HG02970 (cell line): Measurements from ENCODE around the gene OXT.
A peak's percentile ranks its signal among the peaks of the same experiment; 100 is the strongest.
"Not testable (repeated sequence)": the region's sequence is repeated elsewhere in the genome, so short reads cannot be mapped to it uniquely, and the experiment has no call there.

Experiments used
- ATAC-seq: cut with Tn5 transposase; IDR thresholded peaks from one replicate; pipeline ENCODE4 v1.9.1; 2021; ENCODE audit warnings: mild to moderate bottlenecking, moderate library complexity, moderate number of reproducible peaks; ENCODE audit not compliant: unreplicated experiment, low FRiP score

Gene OXT

DNA sequence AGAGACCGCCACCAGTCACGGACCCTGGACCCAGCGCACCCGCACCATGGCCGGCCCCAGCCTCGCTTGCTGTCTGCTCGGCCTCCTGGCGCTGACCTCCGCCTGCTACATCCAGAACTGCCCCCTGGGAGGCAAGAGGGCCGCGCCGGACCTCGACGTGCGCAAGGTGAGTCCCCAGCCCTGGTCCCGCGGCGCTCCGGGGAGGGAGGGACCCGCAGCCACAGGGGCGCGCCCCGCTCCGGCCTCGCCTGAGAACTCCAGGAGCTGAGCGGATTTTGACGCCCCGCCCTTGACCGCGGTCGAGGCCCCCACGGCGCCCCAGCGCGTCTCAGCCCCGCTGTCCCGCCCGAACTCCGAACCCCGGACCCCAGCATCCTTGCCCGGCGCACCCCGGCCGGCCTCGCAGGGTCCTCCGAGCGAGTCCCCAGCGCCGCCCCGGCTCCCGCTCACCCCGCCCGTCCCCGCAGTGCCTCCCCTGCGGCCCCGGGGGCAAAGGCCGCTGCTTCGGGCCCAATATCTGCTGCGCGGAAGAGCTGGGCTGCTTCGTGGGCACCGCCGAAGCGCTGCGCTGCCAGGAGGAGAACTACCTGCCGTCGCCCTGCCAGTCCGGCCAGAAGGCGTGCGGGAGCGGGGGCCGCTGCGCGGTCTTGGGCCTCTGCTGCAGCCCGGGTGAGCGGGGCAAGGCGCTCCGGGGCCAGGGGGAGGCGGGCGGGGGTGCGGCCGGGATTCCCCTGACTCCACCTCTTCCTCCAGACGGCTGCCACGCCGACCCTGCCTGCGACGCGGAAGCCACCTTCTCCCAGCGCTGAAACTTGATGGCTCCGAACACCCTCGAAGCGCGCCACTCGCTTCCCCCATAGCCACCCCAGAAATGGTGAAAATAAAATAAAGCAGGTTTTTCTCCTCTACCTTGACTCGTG lies at the start of gene OXT:
Gene OXT, plus strand, starts transcription at position 11 of the 920 bp plus-strand sequence. Its CDS starts 36 bp downstream, at position 47.
- no peak for ATAC-seq

DNA sequence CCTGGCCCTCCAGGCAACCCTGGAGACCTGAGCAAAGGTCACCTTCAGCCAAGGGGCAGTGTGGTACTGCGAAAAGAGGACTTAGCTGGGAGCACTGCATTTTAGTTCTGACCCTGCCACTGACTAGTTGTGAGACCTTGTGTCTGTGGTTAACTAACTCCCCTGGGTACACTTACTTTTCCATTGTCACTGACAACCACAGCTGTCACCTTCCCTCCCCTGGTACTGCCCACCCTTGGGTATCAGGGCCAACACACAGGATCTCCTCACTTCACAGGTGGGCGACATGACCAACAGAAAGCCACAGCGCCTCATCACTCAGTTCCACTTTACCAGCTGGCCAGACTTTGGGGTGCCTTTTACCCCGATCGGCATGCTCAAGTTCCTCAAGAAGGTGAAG lies 49.6 kb upstream of the OXT start:
- ATAC-seq, result no peak

DNA sequence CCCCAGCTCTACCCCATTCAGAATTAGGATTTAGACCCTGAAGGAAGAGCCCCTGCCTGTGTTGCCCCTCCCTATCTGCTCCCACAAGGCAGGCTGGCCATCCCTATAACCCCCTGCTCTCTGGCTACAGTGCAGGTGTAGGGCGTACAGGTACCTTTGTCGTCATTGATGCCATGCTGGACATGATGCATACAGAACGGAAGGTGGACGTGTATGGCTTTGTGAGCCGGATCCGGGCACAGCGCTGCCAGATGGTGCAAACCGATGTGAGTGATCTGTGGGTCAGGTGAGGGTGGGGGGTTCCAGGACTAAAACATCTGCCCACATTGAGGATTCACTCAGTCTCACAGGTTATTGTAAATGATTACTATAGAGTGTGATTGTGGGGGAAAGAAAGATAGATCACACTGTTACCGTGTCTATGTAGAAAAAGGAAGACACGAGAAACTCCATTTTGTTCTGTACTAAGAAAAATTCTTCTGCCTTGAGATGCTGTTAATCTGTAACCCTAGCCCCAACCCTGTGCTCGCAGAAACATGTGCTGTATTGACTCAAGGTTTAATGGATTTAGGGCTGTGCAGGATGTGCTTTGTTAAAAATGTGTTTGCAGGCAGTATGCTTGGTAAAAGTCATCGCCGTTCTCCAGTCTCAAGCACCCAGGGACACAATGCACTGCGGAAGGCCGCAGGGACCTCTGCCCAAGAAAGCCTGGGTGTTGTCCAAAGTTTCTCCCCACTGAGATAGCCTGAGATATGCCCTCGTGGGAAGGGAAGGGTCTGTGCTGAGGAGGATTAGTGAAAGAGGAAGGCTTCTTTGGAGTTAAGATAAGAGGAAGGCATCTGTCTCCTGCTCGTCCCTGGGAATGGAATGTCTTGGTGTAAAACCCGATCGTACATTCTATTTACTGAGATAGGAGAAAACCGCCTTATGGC lies 48.6 kb upstream of the OXT start:
- not testable (repeated sequence) for ATAC-seq

DNA sequence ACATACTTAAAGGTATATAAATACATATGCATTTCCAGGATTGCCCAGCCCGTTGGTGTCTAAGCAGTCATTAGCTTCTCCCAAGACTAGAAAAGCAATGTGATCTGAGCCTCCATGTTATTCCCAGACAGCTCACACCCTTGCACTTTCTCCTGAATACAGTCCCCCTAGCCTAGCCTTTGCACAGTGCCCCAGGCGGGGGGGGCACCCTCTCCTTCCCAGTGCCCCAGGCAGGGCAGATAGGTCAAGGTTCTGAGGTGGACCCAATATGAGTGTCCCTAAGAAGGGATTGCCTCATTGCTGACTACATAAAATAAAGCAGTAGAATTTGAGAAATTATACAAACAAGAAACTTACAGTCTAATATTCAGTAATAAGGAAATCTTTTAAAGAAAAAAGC lies 43.4 kb upstream of the OXT start:
- ATAC-seq, result no peak

DNA sequence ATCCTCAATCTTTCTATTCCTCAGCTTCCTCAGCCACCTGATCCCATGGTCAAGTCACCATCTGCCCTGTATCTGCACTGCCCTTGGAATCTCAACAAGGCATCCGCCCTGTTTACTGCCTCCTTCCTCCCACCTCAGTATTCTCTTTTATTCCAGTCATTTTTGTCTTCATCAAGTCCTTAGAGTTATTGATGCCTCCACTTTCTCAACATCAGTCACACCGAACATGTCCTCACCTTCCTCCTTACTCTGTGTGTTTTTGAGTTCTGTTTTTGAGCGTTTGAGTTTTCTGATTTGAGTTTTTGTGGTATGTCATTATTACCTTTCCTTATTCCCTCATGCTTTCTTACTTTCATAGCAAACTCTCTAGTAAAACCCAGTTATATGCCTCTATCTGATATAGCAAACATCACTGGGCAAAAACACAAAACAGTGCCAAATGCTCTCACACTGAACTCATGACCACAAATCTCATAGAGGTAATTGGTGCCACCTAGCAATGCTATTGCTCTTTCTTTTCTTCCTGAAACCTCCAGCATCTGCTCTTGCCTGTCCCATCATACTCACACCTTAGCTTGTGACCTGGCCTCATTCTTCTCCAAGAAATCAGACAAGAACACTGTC lies 39.8 kb upstream of the OXT start:
- no peak for ATAC-seq

DNA sequence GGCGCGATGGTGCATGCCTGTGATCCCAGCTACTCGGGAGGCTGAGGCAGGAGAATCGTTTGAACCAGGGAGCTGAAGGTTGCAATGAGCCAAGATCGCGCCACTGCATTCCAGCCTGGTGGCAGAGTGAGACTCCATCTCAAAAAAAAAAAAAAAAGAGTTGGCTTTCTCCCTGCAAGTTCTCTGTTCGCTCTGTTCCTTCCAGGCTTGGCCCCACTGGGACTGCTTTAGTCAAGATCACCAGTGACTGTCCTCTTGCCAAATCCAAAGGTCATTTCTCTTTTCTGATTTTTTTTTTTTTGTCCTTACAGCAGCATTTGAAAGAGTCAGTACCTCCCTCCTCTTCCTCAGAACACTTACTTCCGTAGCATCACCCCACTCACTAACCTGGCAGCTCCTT lies 38.8 kb upstream of the OXT start:
- ATAC-seq, result no peak

DNA sequence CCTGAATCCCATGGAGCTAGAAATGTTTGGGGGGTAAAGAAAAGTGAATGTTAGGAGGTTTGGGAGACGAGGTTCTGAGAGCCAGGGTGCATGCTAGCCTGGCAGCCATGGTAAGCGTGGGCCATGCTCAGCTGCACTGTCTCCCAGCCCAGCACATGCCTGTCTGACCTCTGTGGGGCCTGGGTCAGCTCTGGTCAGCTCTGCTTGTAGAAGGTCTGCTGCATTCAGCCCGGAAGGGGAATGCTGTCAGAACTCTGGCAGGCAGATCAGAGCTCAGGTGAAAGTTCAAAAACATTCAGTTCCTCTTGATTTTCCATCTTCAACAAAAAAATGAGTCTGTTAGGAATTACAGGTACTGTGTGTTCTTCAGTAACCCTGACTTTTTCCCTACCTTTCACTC lies 33.8 kb upstream of the OXT start:
- no peak for ATAC-seq

DNA sequence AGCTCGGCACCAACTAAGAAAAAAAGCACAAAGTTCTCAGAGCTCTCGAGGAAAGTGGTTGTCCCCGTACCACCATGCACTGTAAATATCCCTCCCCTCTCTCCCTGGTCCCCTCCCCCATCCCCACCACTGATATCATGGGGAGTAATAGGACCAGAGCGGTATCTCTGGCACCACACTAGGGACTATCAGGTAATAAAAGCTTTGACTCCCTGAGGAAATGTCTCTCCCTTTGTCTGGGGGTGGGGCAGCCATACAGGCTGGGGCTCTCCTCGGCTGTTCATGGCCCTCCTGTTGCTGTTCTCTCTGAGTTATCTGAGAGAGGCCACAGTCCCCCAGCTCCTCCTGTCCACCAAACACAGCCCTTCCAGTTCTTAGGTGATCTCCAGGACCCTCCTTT lies 33.0 kb upstream of the OXT start:
- ATAC-seq, result no peak

DNA sequence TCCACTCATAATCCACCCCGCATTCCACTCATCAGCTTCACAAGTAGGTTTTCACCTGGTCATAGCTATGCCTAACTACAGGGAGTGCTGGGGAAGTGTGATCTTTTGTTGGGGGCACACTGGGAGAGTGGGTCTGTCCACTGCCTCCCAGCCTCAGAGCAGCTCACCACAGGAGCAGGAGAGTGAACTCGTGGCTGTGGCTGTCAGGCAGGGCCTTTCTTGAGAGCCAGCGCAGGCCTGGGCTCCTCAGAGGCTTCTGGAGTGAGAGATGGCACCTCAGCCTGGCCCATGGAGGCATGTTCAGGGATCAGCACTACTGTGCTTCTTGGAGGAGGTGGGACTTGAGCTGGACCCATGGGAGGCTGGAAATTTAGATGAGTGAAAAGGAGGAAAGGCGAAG lies 32.0 kb upstream of the OXT start:
- no peak for ATAC-seq

DNA sequence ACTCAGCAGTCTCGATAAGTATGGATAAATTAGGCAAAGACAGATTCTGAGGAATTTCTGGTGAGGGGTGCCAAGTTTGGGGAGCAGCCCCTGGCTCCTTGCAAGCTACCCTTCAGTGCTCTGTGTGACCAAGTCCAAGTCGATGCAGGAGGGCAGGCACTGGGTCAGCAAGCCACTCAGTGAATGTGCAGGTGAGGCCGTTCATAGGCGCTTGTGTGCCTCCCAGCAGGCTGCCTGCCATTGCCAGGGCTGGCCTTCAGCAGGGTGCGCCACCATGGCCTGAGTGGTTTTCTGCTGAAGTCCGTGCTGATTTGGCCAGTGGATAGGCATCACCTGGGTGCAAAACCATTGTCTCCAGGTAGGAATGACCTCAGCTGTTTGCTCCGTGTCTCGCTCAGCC lies 31.3 kb upstream of the OXT start:
- ATAC-seq, result no peak

DNA sequence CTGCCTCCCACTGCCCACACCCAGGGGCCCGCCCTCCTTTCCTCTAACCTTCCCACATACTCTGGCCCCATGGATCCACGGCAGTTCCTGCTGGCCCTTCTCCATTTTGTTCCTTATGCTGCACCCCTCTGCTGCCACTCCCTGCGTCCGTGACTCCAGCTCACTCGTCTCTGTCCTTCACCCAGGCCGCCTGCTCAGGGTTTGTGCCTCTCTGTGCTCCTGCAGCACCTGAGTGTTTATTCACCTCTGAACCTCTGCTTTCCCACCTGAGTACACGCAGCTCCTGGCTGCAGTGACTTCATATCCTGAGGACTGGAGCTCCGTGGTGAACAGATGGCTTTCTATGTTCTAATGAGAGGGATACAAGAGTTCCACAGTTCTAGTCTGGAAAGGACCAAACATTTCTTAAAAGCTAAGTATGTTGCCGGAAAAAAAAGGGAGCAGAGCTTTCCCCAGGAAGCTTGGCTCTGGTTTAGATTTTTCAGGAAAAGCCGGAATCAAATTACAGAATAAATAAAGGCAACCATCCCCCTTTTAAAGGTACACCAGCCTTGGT lies 29.5 kb upstream of the OXT start:
- ATAC-seq, result no peak

DNA sequence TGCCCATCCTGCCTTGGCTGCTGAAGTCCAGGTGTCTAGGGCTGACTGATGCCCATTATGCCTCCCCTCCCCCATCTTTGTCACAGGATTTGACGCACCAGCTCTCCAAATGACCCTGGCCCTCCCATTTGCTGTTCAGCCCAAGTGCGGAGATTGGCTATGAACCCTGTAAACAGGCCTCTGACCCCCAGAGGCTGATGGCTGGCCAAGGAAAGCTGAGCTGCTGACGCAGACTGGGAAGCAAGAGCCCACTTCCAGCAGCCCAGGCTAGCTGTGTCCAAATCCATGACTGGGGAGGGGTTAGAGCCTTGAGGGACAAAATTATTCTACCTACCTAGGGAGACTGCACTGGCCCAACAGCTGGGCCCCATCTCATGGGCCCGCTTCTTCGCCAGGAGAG lies 28.8 kb upstream of the OXT start:
- ATAC-seq, result no peak

DNA sequence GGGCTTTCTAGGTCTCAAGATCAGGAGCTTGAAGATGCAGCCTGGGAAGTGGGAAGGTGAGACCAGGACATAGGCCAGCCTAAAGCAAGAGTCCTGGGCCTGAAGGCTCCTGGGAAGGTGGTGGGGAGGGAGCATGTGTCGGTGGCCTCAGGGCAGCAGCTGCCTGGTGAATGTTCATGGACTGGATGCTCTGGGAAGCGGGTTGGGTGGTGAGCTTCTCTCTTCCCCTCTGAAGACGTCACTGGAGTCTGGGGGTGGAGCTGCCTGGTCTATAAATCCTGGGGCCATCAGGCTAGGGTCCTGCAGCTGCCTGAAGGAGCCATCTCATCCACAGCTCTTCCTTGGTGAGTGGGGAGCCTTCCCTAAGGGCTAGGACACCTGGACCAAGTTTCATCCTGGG lies 28.1 kb upstream of the OXT start, which contains the start of gene GNRH2:
Gene GNRH2, plus strand, starts transcription at position 301 of the 400 bp plus-strand sequence. CDS start 793 bp downstream, outside the sequence.
- no peak for ATAC-seq

DNA sequence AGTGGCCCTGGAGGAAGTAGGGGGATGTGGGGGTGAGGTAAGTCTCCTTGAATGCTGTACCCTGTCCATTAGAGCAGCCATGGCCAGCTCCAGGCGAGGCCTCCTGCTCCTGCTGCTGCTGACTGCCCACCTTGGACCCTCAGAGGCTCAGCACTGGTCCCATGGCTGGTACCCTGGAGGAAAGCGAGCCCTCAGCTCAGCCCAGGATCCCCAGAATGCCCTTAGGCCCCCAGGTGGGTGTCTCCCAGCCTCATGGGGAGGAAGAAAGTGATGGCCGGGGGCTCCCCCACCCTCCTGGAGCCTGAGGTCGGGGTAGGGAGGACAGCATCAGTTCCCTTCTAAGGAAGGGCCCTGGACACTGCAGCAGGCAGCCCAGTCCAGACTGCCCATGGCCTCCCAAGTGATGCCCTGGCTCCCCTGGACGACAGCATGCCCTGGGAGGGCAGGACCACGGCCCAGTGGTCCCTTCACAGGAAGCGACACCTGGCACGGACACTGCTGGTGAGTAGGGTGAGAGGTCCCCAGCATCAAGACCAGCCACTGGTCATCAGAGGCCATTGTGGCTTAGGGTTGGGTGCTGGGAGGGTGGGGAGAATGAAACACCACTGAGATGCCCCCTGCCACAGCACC lies 27.0 kb upstream of the OXT start:
- ATAC-seq, result no peak

DNA sequence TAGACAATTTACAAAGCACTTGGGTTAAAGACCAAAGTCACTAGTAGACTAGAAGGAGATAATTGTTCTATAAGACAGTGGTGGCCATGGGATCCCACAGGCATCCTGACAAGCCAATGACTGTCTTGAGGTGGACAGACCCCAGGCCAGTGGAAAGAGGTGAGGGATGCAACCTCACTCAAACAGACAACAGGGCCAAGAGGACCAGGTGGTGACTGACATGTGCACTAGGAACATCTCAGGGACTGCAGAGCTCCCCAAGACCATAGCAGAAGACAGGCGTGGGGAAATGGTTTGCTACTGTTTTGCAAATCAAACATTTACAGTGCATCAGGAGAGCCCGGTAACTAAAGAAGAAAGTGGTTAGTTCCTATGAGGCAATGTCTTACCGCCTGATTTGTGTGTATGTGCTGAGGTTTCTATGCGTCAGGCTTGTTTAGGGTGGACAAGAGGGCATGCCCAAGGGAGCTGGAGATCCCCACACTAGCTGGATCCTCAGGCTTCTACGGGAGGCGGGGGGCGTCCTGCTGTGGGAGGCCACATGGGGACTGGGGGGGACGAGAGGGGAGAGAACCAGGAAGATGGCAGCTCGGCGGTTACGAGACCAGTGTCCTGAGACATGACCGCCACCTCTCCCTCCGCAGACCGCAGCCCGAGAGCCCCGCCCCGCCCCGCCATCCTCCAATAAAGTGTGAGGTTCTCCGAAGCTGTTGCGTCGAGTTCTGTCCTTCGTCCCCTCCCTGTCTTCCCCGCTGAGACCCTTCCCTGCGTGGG lies 26.2 kb upstream of the OXT start:
- peak; percentile 36 for ATAC-seq

DNA sequence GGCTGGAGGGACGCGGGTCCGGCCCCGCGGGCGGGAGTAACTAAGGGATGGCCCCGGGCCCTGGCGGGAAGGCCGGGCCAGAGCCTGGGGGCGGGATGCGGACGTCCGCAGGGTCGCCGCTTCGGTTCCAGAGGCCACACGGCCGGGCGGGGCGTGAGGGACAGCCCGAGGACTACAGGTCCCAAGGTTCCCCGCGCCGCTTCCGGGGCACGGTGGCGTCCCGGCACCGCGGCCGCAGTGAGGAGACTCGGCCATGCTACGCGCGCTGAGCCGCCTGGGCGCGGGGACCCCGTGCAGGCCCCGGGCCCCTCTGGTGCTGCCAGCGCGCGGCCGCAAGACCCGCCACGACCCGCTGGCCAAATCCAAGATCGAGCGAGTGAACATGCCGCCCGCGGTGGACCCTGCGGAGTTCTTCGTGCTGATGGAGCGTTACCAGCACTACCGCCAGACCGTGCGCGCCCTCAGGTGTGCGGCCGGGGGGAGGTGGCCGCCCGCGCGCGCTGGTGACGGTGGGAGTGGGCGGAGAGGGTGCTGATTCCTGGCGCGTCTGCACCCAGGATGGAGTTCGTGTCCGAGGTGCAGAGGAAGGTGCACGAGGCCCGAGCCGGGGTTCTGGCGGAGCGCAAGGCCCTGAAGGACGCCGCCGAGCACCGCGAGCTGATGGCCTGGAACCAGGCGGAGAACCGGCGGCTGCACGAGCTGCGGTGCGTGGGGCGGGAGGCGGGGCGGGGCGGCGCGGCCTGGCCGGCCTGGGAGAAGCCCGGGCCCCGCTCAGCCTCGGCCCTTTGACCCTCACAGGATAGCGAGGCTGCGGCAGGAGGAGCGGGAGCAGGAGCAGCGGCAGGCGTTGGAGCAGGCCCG lies 25.4 kb upstream of the OXT start, which contains the start of gene MRPS26:
Gene MRPS26, plus strand, starts transcription at position 237 of the 861 bp plus-strand sequence. Its CDS starts 17 bp downstream, at position 254.
- ATAC-seq, result peak; percentile 73

DNA sequence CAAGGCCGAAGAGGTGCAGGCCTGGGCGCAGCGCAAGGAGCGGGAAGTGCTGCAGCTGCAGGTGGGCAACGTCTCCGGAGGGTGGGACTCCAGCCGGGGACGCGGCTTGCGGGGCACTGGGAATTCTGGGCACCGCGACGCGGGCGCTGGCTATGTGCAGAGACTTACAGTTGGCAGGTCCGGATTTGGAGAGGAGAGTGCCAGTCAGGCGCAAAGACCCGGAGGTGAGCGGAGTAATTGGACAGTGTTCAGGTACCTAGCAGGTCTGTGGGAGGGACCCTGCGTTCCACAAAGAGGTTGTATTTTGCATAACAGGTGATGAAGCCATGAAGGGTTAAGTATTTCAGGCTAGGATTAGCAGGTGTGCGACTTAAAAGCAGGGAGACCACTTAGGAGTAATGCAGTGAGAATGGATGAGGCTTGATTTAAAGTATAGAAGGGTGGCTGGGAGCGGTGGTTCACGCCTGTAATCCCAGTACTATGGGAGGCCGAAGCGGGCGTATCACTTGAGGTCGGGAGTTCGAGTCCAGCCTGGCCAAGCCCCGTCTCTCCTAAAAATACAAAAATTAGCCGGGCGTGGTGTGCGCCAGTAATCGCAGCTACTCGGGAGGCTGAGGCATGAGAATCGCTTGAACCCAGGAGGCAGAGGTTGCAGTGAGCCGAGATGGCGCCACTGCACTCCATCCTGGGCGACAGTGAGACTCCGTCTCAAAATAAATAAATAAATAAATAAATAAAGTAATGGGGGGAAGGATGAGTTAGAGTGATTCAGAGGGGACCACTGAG lies 24.6 kb upstream of the OXT start:
- no peak for ATAC-seq
